GM19468 (cell line): Measurements from ENCODE around the gene MED27.

Source experiments
- ATAC-seq: cut with Tn5 transposase; IDR thresholded peaks from one replicate; pipeline ENCODE4 v1.9.1; 2021; ENCODE audit warnings: mild to moderate bottlenecking, moderate library complexity, moderate number of reproducible peaks; ENCODE audit not compliant: unreplicated experiment; ENCODE audit errors: extremely low read depth

Gene MED27

GRCh38 chr9:132044176-132044875, 35.3 kb downstream of the MED27 start:
- no peak for ATAC-seq

GRCh38 chr9:132043708-132044107, 36.0 kb downstream of the MED27 start:
- no peak for ATAC-seq

- ATAC-seq, result no peak
These were observed 37.3 kb downstream of the MED27 start for GRCh38 chr9:132042324-132042723.

GRCh38 chr9:132041798-132042197, 37.9 kb downstream of the MED27 start:
- ATAC-seq, result no peak

GRCh38 chr9:132040808-132041207, 38.9 kb downstream of the MED27 start:
- ATAC-seq, result no peak

GRCh38 chr9:132040246-132040645, 39.4 kb downstream of the MED27 start:
- ATAC-seq, result no peak

- ATAC-seq, result no peak
These were observed 40.4 kb downstream of the MED27 start for GRCh38 chr9:132039284-132039683.

GRCh38 chr9:132037458-132037857, 42.2 kb downstream of the MED27 start:
- no peak for ATAC-seq

- no peak for ATAC-seq
These were observed 43.1 kb downstream of the MED27 start for GRCh38 chr9:132036521-132036920.

GRCh38 chr9:132035679-132036078, 44.0 kb downstream of the MED27 start:
- ATAC-seq, result no peak

- no peak for ATAC-seq
These were observed 47.3 kb downstream of the MED27 start for GRCh38 chr9:132032238-132032950.

GRCh38 chr9:132031467-132032237, 48.0 kb downstream of the MED27 start:
- ATAC-seq, result no peak

GRCh38 chr9:132030626-132031325, 48.9 kb downstream of the MED27 start:
- no peak for ATAC-seq

- no peak for ATAC-seq
These were observed 51.7 kb downstream of the MED27 start for GRCh38 chr9:132027752-132028663.

- ATAC-seq, result no peak
These were observed 52.6 kb downstream of the MED27 start for GRCh38 chr9:132026932-132027585.

GRCh38 chr9:132025766-132026165, 53.9 kb downstream of the MED27 start:
- no peak for ATAC-seq

- ATAC-seq, result no peak
These were observed 55.1 kb downstream of the MED27 start for GRCh38 chr9:132024589-132024988.

GRCh38 chr9:132023419-132024180, 56.1 kb downstream of the MED27 start:
- ATAC-seq, result no peak
